ENCODE results near the gene CIAPIN1. TPM values are rescaled to one million over a fixed set of nuclear protein-coding genes. Genes with fewer than 3 reads are reported as not detected.
A peak's percentile ranks its signal among the peaks of the same experiment; 100 is the strongest.

Gene CIAPIN1
- total RNA-seq, 4 donors from 2014 or later, result 19.1 to 32.4 (median 25.8) TPM

DNA sequence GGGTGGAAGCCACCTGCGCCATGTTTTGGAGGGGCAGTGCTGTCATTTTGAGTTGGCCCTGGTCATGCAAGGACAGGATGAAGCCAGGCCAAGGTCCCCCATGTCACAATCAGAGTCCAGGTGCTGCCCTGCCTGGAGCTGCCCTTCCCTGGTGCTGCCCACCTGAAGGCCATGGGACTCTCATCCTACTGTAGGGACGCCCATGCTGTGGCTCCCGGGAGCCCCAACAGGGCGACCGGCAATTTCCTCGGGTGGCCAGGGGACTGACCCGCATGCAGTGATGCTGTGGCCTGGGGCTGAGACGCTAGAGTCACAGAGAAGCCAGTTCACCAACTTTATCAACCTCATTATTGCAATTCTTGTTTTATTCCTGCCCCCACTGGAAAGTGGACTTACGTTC lies 34.6 kb downstream of the CIAPIN1 start:
- H3K9me3 ChIP-seq, result no peaks in the 10 kb centered on the region

DNA sequence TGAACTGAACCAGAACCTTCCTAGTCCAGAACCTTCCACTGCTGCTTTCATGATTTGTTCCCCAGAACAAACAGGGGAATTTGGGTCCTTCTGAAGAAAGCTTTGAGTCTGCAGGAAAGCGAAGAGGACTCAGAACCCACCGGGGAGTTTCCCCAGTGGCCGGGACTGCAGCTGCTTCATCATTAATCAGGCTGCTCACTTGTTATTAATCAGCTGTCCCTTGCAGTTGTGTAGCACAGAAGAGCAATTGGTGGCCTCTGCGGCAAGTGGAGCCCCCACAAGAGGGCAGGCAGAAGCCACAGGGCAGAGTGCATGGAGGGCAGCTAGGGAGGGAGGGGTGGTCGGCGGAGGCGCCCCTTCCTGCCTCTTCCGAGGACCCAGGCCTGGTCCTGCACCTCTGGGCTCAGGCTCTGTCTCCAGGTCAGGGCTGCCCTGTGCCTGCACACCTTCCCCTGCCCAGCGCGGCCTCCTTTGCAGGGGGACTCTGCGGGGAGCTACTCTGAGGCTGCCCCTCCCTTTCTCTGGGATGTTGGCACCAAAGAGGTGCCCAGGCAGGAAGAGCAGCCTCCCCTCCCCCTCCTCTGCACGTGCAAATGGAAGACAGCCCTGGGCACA lies 35.7 kb downstream of the CIAPIN1 start:
- WGBS, 2 donors (ENCODE audit: low coverage in 1 of 2), result no CpG with 5 or more reads among the region's 12 CpGs
- no peaks in the 10 kb centered on the region for H3K9me3 ChIP-seq
- H3K27me3 ChIP-seq, result no peaks in the 10 kb centered on the region
- TF ChIP-seq POLR2AphosphoS5 (IDR thresholded peaks at IDR 0.05), result no peak
- ATAC-seq, result no peak
- H3K36me3 ChIP-seq, result no peaks in the 10 kb centered on the region
- H3K4me3 ChIP-seq, result no peak overlapping the region
- peaks cover 0 to 13% (median 5%) of the 10 kb centered on the region in 3 donors for H3K4me1 ChIP-seq
- H3K27ac ChIP-seq, result no peak overlapping the region

More for the DNA sequence above, 34.6 kb downstream of the CIAPIN1 start:
- ATAC-seq, result no peak
- TF ChIP-seq, protein P1, sequence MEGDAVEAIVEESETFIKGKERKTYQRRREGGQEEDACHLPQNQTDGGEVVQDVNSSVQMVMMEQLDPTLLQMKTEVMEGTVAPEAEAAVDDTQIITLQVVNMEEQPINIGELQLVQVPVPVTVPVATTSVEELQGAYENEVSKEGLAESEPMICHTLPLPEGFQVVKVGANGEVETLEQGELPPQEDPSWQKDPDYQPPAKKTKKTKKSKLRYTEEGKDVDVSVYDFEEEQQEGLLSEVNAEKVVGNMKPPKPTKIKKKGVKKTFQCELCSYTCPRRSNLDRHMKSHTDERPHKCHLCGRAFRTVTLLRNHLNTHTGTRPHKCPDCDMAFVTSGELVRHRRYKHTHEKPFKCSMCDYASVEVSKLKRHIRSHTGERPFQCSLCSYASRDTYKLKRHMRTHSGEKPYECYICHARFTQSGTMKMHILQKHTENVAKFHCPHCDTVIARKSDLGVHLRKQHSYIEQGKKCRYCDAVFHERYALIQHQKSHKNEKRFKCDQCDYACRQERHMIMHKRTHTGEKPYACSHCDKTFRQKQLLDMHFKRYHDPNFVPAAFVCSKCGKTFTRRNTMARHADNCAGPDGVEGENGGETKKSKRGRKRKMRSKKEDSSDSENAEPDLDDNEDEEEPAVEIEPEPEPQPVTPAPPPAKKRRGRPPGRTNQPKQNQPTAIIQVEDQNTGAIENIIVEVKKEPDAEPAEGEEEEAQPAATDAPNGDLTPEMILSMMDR (IDR thresholded peaks at IDR 0.05), result no peak
- TF ChIP-seq EP300 (IDR thresholded peaks at IDR 0.05) (no peak), POLR2AphosphoS5 (IDR thresholded peaks at IDR 0.05) (no peak)
- Histone ChIP-seq H3K27me3 (no peaks in the 10 kb centered on the region), H3K36me3 (no peaks in the 10 kb centered on the region), H3K27ac (no peak overlapping the region), H3K4me3 (no peak overlapping the region), H3K4me1 (peaks cover 0 to 25% (median 15%) of the 10 kb centered on the region in 3 donors)
- WGBS, 2 donors (ENCODE audit: low coverage in 1 of 2), result 90 to 94% methylated on average over 2 of the region's 9 CpGs

DNA sequence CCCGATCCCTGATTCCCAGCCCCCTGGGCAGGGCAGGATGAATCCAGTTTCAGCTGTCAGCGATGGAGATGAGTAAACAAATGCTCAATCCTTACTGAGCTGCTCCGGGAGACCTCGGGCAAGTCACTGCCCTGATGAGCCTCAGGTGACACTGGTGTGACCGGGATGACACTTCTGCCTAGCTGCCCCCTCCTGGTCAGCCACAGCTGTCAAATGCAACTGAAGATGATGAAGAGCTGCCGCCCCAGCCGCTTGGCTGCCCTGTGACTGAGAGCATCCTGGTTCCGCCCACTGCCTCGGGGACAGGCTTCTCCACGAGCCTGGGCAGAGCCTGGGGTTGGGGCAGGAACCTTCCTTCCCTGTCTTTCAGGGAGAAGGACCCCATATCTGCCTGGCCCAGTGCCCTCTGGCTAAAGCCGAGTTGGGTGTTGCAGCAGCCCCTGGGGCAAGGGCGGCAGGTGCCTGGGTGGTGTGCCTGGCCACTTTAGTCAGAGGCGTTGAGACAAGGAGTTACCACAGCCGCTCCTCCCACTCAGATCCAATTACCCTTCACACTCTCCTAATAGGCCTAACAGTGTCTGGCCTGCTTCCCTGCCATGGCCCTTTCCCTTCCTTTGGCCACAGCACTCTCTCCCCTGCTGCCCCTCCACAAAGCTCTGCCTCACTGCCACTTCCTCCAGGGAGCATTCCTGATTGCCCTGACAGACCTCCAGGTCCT lies 37.2 kb downstream of the CIAPIN1 start:
- H3K27me3 ChIP-seq, result no peaks in the 10 kb centered on the region
- no peak for ATAC-seq
- 49 to 61% methylated on average over 2 to 6 of the region's 14 CpGs for WGBS, 2 donors (ENCODE audit: low coverage in 1 of 2)
- peaks cover 0 to 9% (median 2%) of the 10 kb centered on the region in 3 donors for H3K4me1 ChIP-seq
- H3K4me3 ChIP-seq, result no peak overlapping the region
- H3K36me3 ChIP-seq, result no peaks in the 10 kb centered on the region
- no peaks in the 10 kb centered on the region for H3K9me3 ChIP-seq
- TF ChIP-seq EP300 (IDR thresholded peaks at IDR 0.05), result no peak
- TF ChIP-seq, protein P1 (IDR thresholded peaks at IDR 0.05), result no peak
- no peak for TF ChIP-seq POLR2A (IDR thresholded peaks at IDR 0.05)
- no peak for TF ChIP-seq POLR2AphosphoS5 (IDR thresholded peaks at IDR 0.05)
- H3K27ac ChIP-seq, result peak overlapping the region in 2 of 4 donors; percentile 29 to 54

DNA sequence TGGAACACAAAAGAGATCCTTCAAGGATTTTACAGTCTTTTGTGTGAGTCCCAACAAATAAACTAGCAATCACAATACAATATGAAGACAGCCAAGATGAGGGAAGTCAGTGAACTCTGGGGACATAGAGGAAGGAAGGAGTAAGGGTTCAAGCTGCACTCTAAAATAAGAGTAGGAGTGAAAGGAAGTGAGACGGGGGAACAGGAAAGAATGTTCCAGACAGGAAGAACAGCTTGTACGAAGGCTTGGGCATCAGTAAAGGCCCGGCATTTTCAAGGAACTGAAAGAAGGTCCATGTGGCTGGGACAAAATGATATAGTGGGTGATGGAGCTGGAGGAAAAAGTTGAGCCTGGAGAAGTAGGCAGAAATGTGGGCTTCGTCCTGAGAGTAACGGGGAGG lies 38.1 kb downstream of the CIAPIN1 start:
- Histone ChIP-seq H3K9me3 (no peaks in the 10 kb centered on the region), H3K36me3 (no peaks in the 10 kb centered on the region), H3K4me3 (no peak overlapping the region), H3K4me1 (peaks cover 0 to 9% (median 2%) of the 10 kb centered on the region in 3 donors), H3K27ac (peak overlapping the region in 1 of 4 donors; percentile 54), H3K27me3 (no peaks in the 10 kb centered on the region)
- peak; percentile 21 for ATAC-seq
- WGBS, 2 donors (ENCODE audit: low coverage in 1 of 2), result 56 to 94% methylated on average over 2 to 5 of the region's 5 CpGs
- TF ChIP-seq POLR2A (IDR thresholded peaks at IDR 0.05) (no peak), POLR2AphosphoS5 (IDR thresholded peaks at IDR 0.05) (no peak), EP300 (IDR thresholded peaks at IDR 0.05) (no peak)
- TF ChIP-seq, protein P1 (IDR thresholded peaks at IDR 0.05), result no peak

DNA sequence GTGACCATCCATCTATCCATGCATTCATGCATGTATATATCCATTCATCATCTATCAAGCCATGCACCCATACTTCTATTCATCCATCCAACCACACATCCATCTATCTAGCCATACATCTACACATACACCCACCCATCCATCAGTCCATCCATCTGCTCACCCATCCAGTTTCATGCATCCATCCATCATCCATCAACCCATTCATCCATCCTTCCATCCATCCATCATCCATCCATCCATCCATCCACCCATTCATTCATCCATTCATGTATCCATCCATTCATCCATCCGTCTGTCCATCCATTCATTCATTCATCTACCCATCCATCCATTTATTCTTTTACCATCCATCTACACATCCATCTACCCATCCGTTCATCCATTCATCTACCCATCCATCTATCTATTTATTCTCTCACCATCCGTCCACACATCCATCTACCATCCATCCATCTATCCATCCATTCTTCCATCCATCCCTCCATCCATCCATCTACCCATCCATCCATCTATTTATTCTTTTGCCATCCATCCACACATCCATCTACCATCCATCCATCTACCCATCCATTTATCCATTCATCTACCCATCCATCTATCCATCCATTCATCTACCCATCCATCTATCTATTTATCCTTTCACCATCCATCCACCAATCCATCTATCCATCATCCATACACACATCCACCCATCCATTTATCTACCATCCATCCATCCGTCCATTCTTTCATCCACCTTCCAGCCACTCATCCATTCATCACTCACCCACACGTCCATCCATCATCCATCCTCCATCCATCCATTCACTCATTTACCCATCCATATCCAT lies 39.4 kb downstream of the CIAPIN1 start:
- 82 to 90% methylated on average over 5 of the region's 5 CpGs for WGBS, 2 donors (ENCODE audit: low coverage in 1 of 2)

More for the DNA sequence above, 39.4 kb downstream of the CIAPIN1 start:
- peaks cover 0 to 9% (median 2%) of the 10 kb centered on the region in 3 donors for H3K4me1 ChIP-seq
- no peaks in the 10 kb centered on the region for H3K9me3 ChIP-seq
- H3K4me3 ChIP-seq, result no peak overlapping the region
- ATAC-seq, result no peak
- TF ChIP-seq POLR2A (IDR thresholded peaks at IDR 0.05) (no peak), EP300 (IDR thresholded peaks at IDR 0.05) (no peak), POLR2AphosphoS5 (IDR thresholded peaks at IDR 0.05) (no peak)
- TF ChIP-seq, protein P1 (IDR thresholded peaks at IDR 0.05), result no peak
- no peaks in the 10 kb centered on the region for H3K27me3 ChIP-seq
- H3K36me3 ChIP-seq, result no peaks in the 10 kb centered on the region
- no peak overlapping the region for H3K27ac ChIP-seq
